B cell (primary cell): ENCODE results near the gene DCUN1D4.

ENCODE experiments used
- CTCF ChIP-seq: fragments of 200-600 bp; IDR thresholded peaks from one replicate; pipeline ENCODE4 v1.8.0; 2022; ENCODE audit warnings: antibody characterized with exemption, mild to moderate bottlenecking
- EZH2 ChIP-seq: IDR thresholded peaks from 2 replicates; pipeline ENCODE4 v1.6.1; 2012; ENCODE audit warnings: borderline replicate concordance, low read depth, mild to moderate bottlenecking, moderate library complexity, low read length; ENCODE audit not compliant: insufficient read depth, poor library complexity, severe bottlenecking

- TF ChIP-seq CTCF (peak; percentile 83), EZH2 (no peak)
These were observed 53.0 kb downstream of the DCUN1D4 start for GRCh38 chr4:51895816-51896408.
